UCSD-AML1 (cell line): ENCODE data around the gene EIF2S1.

ENCODE experiments used
- DNase-seq: peaks from one replicate; lab custom pipeline; 2025; ENCODE audit not compliant: unreplicated experiment; lab: John Stamatoyannopoulos, UW

Gene EIF2S1

GRCh38 chr14:67432050-67432564 is 72.0 kb downstream of the EIF2S1 start:
- no peak for DNase-seq

DNA sequence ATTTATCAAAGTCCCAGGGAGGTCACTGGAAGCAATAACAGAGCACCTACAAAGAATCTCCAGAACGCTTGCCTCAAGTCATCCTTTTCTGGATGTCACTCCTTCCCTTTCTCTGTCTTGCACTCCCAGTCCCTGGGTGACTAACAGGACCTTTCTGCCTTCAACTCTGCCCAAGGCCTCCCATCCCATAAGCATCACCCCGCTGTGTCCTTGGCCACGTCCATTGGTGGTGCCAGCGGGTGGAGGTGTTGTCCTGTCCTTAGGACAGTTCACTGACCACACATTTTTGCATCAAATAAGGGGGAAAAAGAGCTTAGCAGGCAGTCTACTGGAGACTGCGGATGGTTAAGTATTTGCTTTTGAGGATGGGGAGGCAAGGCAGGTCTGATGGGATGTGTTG is 75.5 kb downstream of the EIF2S1 start:
- DNase-seq: no peak
